Mucosa of descending colon (tissue), 3 donors: ENCODE measurements around the gene LMCD1. TPM values are rescaled to one million over a fixed set of nuclear protein-coding genes. Genes with fewer than 3 reads are reported as not detected.

Experiments
- ATAC-seq: fragments of 200-7000 bp; cut with Tn5 transposase; one replicate; pipeline ENCODE4 v1.9.1; 2020; ENCODE audit warnings: mild to moderate bottlenecking, moderate library complexity
- DNase-seq, 3 donors: peaks; one replicate each; pipeline ENCODE4 v3.0.0-alpha.2; 2020
- H3K36me3 ChIP-seq: fragments of 200-600 bp; one replicate; pipeline ENCODE4 v1.8.0; 2021; ENCODE audit warnings: low read depth, mild to moderate bottlenecking
- H3K4me1 ChIP-seq: fragments of 200-600 bp; one replicate; pipeline ENCODE4 v1.8.0; 2021; ENCODE audit warnings: low read depth, mild to moderate bottlenecking
- H3K4me3 ChIP-seq: fragments of 200-600 bp; one replicate; pipeline ENCODE4 v1.8.0; 2021; ENCODE audit warnings: mild to moderate bottlenecking
- H3K9me3 ChIP-seq: fragments of 200-600 bp; one replicate; pipeline ENCODE4 v1.8.0; 2021; ENCODE audit warnings: mild to moderate bottlenecking
- intact Hi-C, 2 donors: fragments of 100-400 bp; cut with DNase I in 1 of 2; cut with micrococcal nuclease in 1 of 2; formaldehyde crosslinking; loops; one replicate each; pipeline versions ENCODE4 v1.11.0 to v1.11.1; 2022; cut with DNase I, micrococcal nuclease
- total RNA-seq, 3 donors: library from RNA; stranded (reverse); fragmentation: NEBNext Ultra II Directional in 2 of 3; extraction: Animal tissue kit (Norgen Biotek cat#: 25700) in 2 of 3; gene quantifications; one replicate each; pipeline versions ENCODE4 v1.2.1 to v1.2.4, GENCODE V29; 2021 to 2023
- TF ChIP-seq, protein P1 (sequence below): fragments of 200-600 bp; IDR thresholded peaks from one replicate; pipeline ENCODE4 v1.8.0; 2022; ENCODE audit warnings: antibody characterized with exemption, mild to moderate bottlenecking
- donor health status: DM: no; HTN: no; CAD: no; lungs with moderate emphysema.
- donor health status: DM: no; HTN: no; CAD: no.
- donor health status: DM: no; HTN: yes; CAD: no.

LMCD1 gene
- total RNA-seq, 3 donors from 2014 or later, result 5.1 to 9.7 (median 7.2) TPM

- no peaks in the 10 kb centered on the region for H3K9me3 ChIP-seq
- intact Hi-C loops, result no loop called here
- no peak overlapping the region for H3K4me3 ChIP-seq
- no peaks in the 10 kb centered on the region for H3K36me3 ChIP-seq
- DNase-seq (no peak), ATAC-seq (no peak)
- TF ChIP-seq, protein P1, sequence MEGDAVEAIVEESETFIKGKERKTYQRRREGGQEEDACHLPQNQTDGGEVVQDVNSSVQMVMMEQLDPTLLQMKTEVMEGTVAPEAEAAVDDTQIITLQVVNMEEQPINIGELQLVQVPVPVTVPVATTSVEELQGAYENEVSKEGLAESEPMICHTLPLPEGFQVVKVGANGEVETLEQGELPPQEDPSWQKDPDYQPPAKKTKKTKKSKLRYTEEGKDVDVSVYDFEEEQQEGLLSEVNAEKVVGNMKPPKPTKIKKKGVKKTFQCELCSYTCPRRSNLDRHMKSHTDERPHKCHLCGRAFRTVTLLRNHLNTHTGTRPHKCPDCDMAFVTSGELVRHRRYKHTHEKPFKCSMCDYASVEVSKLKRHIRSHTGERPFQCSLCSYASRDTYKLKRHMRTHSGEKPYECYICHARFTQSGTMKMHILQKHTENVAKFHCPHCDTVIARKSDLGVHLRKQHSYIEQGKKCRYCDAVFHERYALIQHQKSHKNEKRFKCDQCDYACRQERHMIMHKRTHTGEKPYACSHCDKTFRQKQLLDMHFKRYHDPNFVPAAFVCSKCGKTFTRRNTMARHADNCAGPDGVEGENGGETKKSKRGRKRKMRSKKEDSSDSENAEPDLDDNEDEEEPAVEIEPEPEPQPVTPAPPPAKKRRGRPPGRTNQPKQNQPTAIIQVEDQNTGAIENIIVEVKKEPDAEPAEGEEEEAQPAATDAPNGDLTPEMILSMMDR, result no peak
- H3K4me1 ChIP-seq, result no peaks in the 10 kb centered on the region
Observed at GRCh38 chr3:8457039-8457438, 44.6 kb upstream of the LMCD1 start.

DNA sequence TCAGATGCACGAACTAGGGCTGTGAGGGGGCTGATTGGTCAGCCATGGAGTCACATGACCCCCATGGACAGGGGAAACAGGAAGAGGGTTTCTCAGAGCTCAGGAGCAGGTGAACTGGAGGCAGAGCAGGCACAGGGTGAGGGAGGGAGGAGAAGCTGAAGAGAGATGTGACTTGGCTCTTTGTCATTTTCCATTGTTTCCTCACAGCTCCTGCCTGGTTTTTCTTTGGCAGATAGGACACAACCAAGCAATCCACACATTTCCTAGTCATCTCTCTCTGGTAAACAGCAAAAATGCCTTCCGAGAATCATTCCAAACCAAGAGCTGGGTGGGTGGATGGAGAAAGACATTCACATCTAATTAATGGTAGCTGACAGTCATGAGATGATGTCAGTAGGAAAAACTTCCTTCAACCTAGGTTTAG is 43.4 kb upstream of the LMCD1 start:
- no peak overlapping the region for H3K4me3 ChIP-seq
- TF ChIP-seq, protein P1, result no peak

GRCh38 chr3:8458711-8459110 is 42.9 kb upstream of the LMCD1 start:
- Histone ChIP-seq H3K4me1 (no peaks in the 10 kb centered on the region), H3K9me3 (no peaks in the 10 kb centered on the region), H3K36me3 (no peaks in the 10 kb centered on the region), H3K4me3 (no peak overlapping the region)
- intact Hi-C loops, result no loop called here
- ATAC-seq (peak; percentile 43), DNase-seq (no peak)
- TF ChIP-seq, protein P1, result no peak

More for the DNA sequence above, 43.4 kb upstream of the LMCD1 start:
- intact Hi-C loops, result no loop called here
- no peaks in the 10 kb centered on the region for H3K36me3 ChIP-seq
- ATAC-seq (no peak), DNase-seq (no peak)
- H3K4me1 ChIP-seq, result no peaks in the 10 kb centered on the region
- no peaks in the 10 kb centered on the region for H3K9me3 ChIP-seq

GRCh38 chr3:8460050-8460708 is 41.4 kb upstream of the LMCD1 start:
- intact Hi-C loops, result no loop called here
- ATAC-seq, result no peak
- TF ChIP-seq, protein P1, result no peak

GRCh38 chr3:8460815-8461456 is 40.7 kb upstream of the LMCD1 start:
- ATAC-seq (no peak), DNase-seq (no peak)
- Histone ChIP-seq H3K9me3 (no peaks in the 10 kb centered on the region), H3K4me1 (no peaks in the 10 kb centered on the region), H3K36me3 (no peaks in the 10 kb centered on the region), H3K4me3 (no peak overlapping the region)
- TF ChIP-seq, protein P1, result no peak
- intact Hi-C loops, result no loop called here

More at GRCh38 chr3:8460050-8460708, 41.4 kb upstream of the LMCD1 start:
- DNase-seq, result no peak
- no peak overlapping the region for H3K4me3 ChIP-seq
- no peaks in the 10 kb centered on the region for H3K9me3 ChIP-seq
- H3K4me1 ChIP-seq, result no peaks in the 10 kb centered on the region
- no peaks in the 10 kb centered on the region for H3K36me3 ChIP-seq
